HFFc6 (cell line): ENCODE data around the gene PRR20G. TPM values are rescaled to one million over a fixed set of nuclear protein-coding genes. Genes with fewer than 3 reads are reported as not detected.
A peak's percentile ranks its signal among the peaks of the same experiment; 100 is the strongest.

Experiments
- DNase-seq: peaks from one replicate; pipeline ENCODE4 v3.0.0-alpha.2; 2018
- H3K27ac Mint-ChIP-seq: 2 replicates; pipeline ENCODE4 v1.8.0; 2020; ENCODE audit warnings: mild to moderate bottlenecking, mixed read lengths
- H3K27me3 Mint-ChIP-seq: 2 replicates; pipeline ENCODE4 v1.8.0; 2021; ENCODE audit warnings: mild to moderate bottlenecking, moderate library complexity, mixed read lengths; ENCODE audit not compliant: insufficient read depth
- H3K36me3 Mint-ChIP-seq: 2 replicates; pipeline ENCODE4 v1.8.0; 2021; ENCODE audit warnings: low read depth, mixed read lengths
- H3K4me1 Mint-ChIP-seq: 2 replicates; pipeline ENCODE4 v1.8.0; 2020; ENCODE audit warnings: low read depth, mixed read lengths
- H3K4me3 Mint-ChIP-seq: 2 replicates; pipeline ENCODE4 v1.8.0; 2020; ENCODE audit warnings: mild to moderate bottlenecking, moderate library complexity, mixed read lengths
- H3K9me3 Mint-ChIP-seq: 2 replicates; pipeline ENCODE4 v1.8.0; 2020; ENCODE audit warnings: mild to moderate bottlenecking, mixed read lengths
- CTCF ChIP-seq: fragments of 200-600 bp; sonication (generic); IDR thresholded peaks from 2 replicates; pipeline ENCODE4 v1.5.0; 2021; ENCODE audit warnings: antibody characterized with exemption, mild to moderate bottlenecking
- total RNA-seq, 6 experiments: library from RNA; stranded (reverse); fragmentation: NEBNext Ultra II Directional; extraction: Animal tissue kit (Norgen Biotek cat#: 25700); gene quantifications; 2 replicates in 1 of 6; 3 replicates in 5 of 6; pipeline ENCODE4 v1.2.3, GENCODE V29; 2021

PRR20G gene
- total RNA-seq, 6 experiments from 2014 or later = not detected

GRCh38 chr3:127254730-127255129 lies 33.1 kb downstream of the PRR20G start:
- Mint-ChIP-seq H3K9me3 (peaks cover 6% of the 10 kb centered on the region; the same call in 1 of the 2 replicates), H3K27ac (no peak overlapping the region), H3K27me3 (peaks cover 40% of the 10 kb centered on the region), H3K4me1 (no peaks in the 10 kb centered on the region), H3K36me3 (no peaks in the 10 kb centered on the region), H3K4me3 (no peak overlapping the region)
- peak; percentile 64 for TF ChIP-seq CTCF
- no peak for DNase-seq

GRCh38 chr3:127254033-127254644 lies 33.7 kb downstream of the PRR20G start:
- no peak overlapping the region for H3K4me3 Mint-ChIP-seq

GRCh38 chr3:127253491-127253890 lies 34.4 kb downstream of the PRR20G start:
- no peak for DNase-seq
- no peaks in the 10 kb centered on the region for H3K4me1 Mint-ChIP-seq
- H3K4me3 Mint-ChIP-seq = no peak overlapping the region
- no peaks in the 10 kb centered on the region for H3K36me3 Mint-ChIP-seq
- no peak overlapping the region for H3K27ac Mint-ChIP-seq
- no peak for TF ChIP-seq CTCF
- peaks cover 34% of the 10 kb centered on the region for H3K27me3 Mint-ChIP-seq
- H3K9me3 Mint-ChIP-seq = peaks cover 11% of the 10 kb centered on the region; the same call in 1 of the 2 replicates

More at GRCh38 chr3:127254033-127254644, 33.7 kb downstream of the PRR20G start:
- Mint-ChIP-seq H3K4me1 (no peaks in the 10 kb centered on the region), H3K27ac (no peak overlapping the region), H3K36me3 (no peaks in the 10 kb centered on the region), H3K9me3 (peaks cover 8% of the 10 kb centered on the region; the same call in 1 of the 2 replicates), H3K27me3 (peaks cover 40% of the 10 kb centered on the region)
- no peak for TF ChIP-seq CTCF
- no peak for DNase-seq

- no peak for TF ChIP-seq CTCF
- DNase-seq = no peak
Observed at GRCh38 chr3:127252446-127252845, 35.4 kb downstream of the PRR20G start.

GRCh38 chr3:127250032-127250431 lies 37.8 kb downstream of the PRR20G start:
- peaks cover 15% of the 10 kb centered on the region for H3K27me3 Mint-ChIP-seq
- H3K4me3 Mint-ChIP-seq = no peak overlapping the region
- no peak for TF ChIP-seq CTCF
- no peak for DNase-seq
- peaks cover 29% of the 10 kb centered on the region; the same call in 1 of the 2 replicates for H3K9me3 Mint-ChIP-seq
- no peaks in the 10 kb centered on the region for H3K36me3 Mint-ChIP-seq
- no peaks in the 10 kb centered on the region for H3K4me1 Mint-ChIP-seq
- no peak overlapping the region for H3K27ac Mint-ChIP-seq

More at GRCh38 chr3:127252446-127252845, 35.4 kb downstream of the PRR20G start:
- Mint-ChIP-seq H3K4me1 (no peaks in the 10 kb centered on the region), H3K27me3 (peaks cover 29% of the 10 kb centered on the region), H3K4me3 (no peak overlapping the region), H3K36me3 (no peaks in the 10 kb centered on the region), H3K9me3 (peaks cover 21% of the 10 kb centered on the region; the same call in 1 of the 2 replicates), H3K27ac (no peak overlapping the region)
